HFFc6 (cell line): ENCODE data around the gene NPDC1. TPM values are rescaled to one million over a fixed set of nuclear protein-coding genes. Genes with fewer than 3 reads are reported as not detected.

Source experiments
- DNase-seq: peaks from one replicate; pipeline ENCODE4 v3.0.0-alpha.2; 2018
- H3K27ac Mint-ChIP-seq: 2 replicates; pipeline ENCODE4 v1.8.0; 2020; ENCODE audit warnings: mild to moderate bottlenecking, mixed read lengths
- H3K27me3 Mint-ChIP-seq: 2 replicates; pipeline ENCODE4 v1.8.0; 2021; ENCODE audit warnings: mild to moderate bottlenecking, moderate library complexity, mixed read lengths; ENCODE audit not compliant: insufficient read depth
- H3K36me3 Mint-ChIP-seq: 2 replicates; pipeline ENCODE4 v1.8.0; 2021; ENCODE audit warnings: low read depth, mixed read lengths
- H3K4me1 Mint-ChIP-seq: 2 replicates; pipeline ENCODE4 v1.8.0; 2020; ENCODE audit warnings: low read depth, mixed read lengths
- H3K4me3 Mint-ChIP-seq: 2 replicates; pipeline ENCODE4 v1.8.0; 2020; ENCODE audit warnings: mild to moderate bottlenecking, moderate library complexity, mixed read lengths
- H3K9me3 Mint-ChIP-seq: 2 replicates; pipeline ENCODE4 v1.8.0; 2020; ENCODE audit warnings: mild to moderate bottlenecking, mixed read lengths
- long read RNA-seq: library from polyadenylated mRNA; unstranded; transcript quantifications from one replicate; pipeline ENCODE4 v2.0.0, GENCODE V29; 2019
- total RNA-seq, 6 experiments: library from RNA; stranded (reverse); fragmentation: NEBNext Ultra II Directional; extraction: Animal tissue kit (Norgen Biotek cat#: 25700); gene quantifications; 2 replicates in 1 of 6; 3 replicates in 5 of 6; pipeline ENCODE4 v1.2.3, GENCODE V29; 2021
- TF ChIP-seq, protein P1 (sequence below): fragments of 200-600 bp; sonication (generic); IDR thresholded peaks from 2 replicates; pipeline ENCODE4 v1.5.0; 2021; ENCODE audit warnings: antibody characterized with exemption, mild to moderate bottlenecking

Gene NPDC1
- 100 to 1,000 TPM; 112 to 197 (median 119) TPM for total RNA-seq
- long read RNA-seq, transcript NPDC1-202 (9 exons, 1,494 nt), result major isoform, 414 of 453 reads
- long read RNA-seq, partial matches to known transcripts, result 13 of 453 reads
- long read RNA-seq, other reads (novel, unspliced or antisense), result 21 of 453 reads

DNA sequence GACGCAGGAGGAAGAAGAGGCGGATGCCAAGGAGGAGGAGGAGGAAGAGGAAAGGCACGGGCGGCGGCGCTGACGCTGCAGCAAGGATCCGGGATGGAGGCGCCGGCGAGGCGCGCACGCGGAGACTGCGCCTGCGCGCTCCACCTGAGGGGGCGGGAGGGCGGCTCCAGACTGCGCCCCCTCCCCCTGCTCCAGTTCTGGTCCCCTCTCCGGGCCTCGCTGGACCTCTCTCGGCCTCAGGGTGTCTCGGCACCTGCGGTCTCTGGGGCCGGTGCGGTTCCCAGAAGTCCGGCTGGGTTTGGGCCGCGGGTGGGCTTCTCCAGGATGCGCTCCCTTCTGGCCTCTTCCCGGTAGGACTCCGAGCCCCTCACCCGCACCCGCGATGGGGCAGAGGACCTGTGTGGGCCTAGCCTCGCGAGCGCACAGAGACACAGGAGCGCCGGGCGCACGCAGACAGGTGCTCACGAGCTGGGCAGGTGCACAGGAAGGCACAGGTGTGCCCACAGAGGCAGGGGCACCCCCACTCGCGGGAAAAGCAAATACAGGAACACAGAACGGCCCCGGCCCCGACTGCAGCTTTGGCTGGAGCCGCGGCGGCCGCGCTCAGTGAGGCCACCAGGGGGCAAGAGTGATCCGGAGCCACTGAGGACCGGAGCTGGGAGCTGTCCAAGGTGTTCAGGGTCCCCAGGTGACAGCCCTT is at the start of gene NPDC1:
Gene NPDC1 (minus strand): TSS at position 90 of the 700 bp plus-strand sequence. CDS start 188 bp downstream, outside the sequence.
- Mint-ChIP-seq H3K9me3 (no peaks in the 10 kb centered on the region), H3K4me1 (peaks cover 6% of the 10 kb centered on the region; the same call in 1 of the 2 replicates), H3K27me3 (peaks cover 8% of the 10 kb centered on the region), H3K27ac (no peak within 1 kb of the TSS; the same call in 1 of the 2 replicates), H3K4me3 (peak within 1 kb of the TSS; percentile 85), H3K36me3 (no peaks in the 10 kb centered on the region)
- TF ChIP-seq, protein P1, sequence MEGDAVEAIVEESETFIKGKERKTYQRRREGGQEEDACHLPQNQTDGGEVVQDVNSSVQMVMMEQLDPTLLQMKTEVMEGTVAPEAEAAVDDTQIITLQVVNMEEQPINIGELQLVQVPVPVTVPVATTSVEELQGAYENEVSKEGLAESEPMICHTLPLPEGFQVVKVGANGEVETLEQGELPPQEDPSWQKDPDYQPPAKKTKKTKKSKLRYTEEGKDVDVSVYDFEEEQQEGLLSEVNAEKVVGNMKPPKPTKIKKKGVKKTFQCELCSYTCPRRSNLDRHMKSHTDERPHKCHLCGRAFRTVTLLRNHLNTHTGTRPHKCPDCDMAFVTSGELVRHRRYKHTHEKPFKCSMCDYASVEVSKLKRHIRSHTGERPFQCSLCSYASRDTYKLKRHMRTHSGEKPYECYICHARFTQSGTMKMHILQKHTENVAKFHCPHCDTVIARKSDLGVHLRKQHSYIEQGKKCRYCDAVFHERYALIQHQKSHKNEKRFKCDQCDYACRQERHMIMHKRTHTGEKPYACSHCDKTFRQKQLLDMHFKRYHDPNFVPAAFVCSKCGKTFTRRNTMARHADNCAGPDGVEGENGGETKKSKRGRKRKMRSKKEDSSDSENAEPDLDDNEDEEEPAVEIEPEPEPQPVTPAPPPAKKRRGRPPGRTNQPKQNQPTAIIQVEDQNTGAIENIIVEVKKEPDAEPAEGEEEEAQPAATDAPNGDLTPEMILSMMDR, result peak; percentile 94
- DNase-seq, result peak; percentile 61

DNA sequence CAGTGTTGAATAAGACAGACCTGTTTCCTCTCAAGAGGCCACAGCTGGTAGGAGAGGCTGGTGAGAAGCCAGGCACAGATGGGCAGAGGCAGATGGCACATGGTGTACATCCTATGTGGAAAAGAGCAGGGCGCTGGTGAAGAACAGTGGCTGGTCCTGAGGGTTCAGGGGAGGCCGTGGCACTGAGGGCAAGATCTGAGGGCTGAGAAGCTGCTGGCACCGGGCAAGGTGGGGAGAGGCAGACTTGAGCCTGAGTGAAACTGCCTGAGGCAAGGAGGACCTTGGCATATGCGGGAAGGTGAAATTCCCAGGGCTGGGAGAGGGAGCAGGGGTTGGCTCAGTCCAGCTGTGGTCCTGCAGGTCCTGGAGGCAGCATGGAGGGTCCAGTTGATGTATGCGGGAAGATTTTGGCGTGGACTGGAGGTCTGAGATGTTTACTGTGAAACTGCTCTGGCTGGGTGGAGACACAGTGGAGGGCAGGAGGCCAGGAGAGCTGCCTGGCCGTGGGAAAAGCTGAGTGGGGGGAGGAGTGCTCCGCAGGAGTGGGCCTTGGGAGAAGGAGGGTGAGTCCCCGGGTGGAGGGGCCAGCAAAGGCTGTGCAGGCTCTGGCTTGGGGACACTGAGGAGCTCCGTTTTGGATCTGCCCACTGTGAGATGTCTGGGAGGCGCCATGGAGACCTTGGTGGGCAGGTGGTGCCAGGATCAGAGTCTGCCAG is 43.4 kb upstream of the NPDC1 start:
- Mint-ChIP-seq H3K36me3 (peaks cover 9% of the 10 kb centered on the region; the same call in 1 of the 2 replicates), H3K9me3 (no peaks in the 10 kb centered on the region), H3K4me1 (peaks cover 34% of the 10 kb centered on the region), H3K27ac (no peak overlapping the region), H3K27me3 (no peaks in the 10 kb centered on the region; the same call in none of the 2 replicates), H3K4me3 (no peak overlapping the region)
- DNase-seq, result no peak
- TF ChIP-seq, protein P1, result no peak

- peaks cover 45% of the 10 kb centered on the region for H3K4me1 Mint-ChIP-seq
- DNase-seq, result no peak
- H3K27ac Mint-ChIP-seq, result peak overlapping the region; percentile 81; the same call in 1 of the 2 replicates
- peaks cover 4% of the 10 kb centered on the region; the same call in 1 of the 2 replicates for H3K36me3 Mint-ChIP-seq
- H3K4me3 Mint-ChIP-seq, result peak overlapping the region; percentile 94
- peaks cover 3% of the 10 kb centered on the region for H3K27me3 Mint-ChIP-seq
- TF ChIP-seq, protein P1, result no peak
- no peaks in the 10 kb centered on the region for H3K9me3 Mint-ChIP-seq
Observed at GRCh38 chr9:137088121-137088520, 42.1 kb upstream of the NPDC1 start.

GRCh38 chr9:137087409-137087925 is 41.5 kb upstream of the NPDC1 start:
- peaks cover 4% of the 10 kb centered on the region; the same call in 1 of the 2 replicates for H3K36me3 Mint-ChIP-seq
- peak overlapping the region; percentile 81 for H3K27ac Mint-ChIP-seq
- H3K27me3 Mint-ChIP-seq, result peaks cover 3% of the 10 kb centered on the region
- TF ChIP-seq, protein P1, result no peak
- H3K4me3 Mint-ChIP-seq, result peak overlapping the region; percentile 94
- no peaks in the 10 kb centered on the region for H3K9me3 Mint-ChIP-seq
- DNase-seq, result no peak
- peaks cover 52% of the 10 kb centered on the region for H3K4me1 Mint-ChIP-seq

GRCh38 chr9:137086531-137087408 is 40.8 kb upstream of the NPDC1 start, which contains the start of gene MAN1B1:
Gene MAN1B1, plus strand, starts transcription at chr9:137086985. Its CDS starts 15 bp downstream, at chr9:137087000.
- Mint-ChIP-seq H3K4me3 (peak within 1 kb of the TSS; percentile 94), H3K36me3 (peaks cover 4% of the 10 kb centered on the region; the same call in 1 of the 2 replicates), H3K9me3 (no peaks in the 10 kb centered on the region), H3K27me3 (peaks cover 3% of the 10 kb centered on the region), H3K4me1 (peaks cover 59% of the 10 kb centered on the region), H3K27ac (peak within 1 kb of the TSS; percentile 97)
- TF ChIP-seq, protein P1, result no peak
- DNase-seq, result peak; percentile 98
